GM10248 (cell line): ENCODE measurements around the gene RGP1.

Experiments used
- CTCF ChIA-PET: fragments of 300-600 bp; sonication (Branson Sonifier 250); formaldehyde crosslinking; extraction: SDS; loops from one replicate; lab custom pipeline; 2021; ENCODE audit warnings: antibody characterized with exemption; lab: Yijun Ruan, JAX
- POLR2A ChIA-PET: fragments of 350-650 bp; sonication (Branson Sonifier 250); formaldehyde crosslinking; extraction: SDS; loops from one replicate; lab custom pipeline; 2020; ENCODE audit warnings: antibody characterized with exemption; lab: Yijun Ruan, JAX
- DNase-seq: peaks from one replicate; pipeline ENCODE4 v3.0.0; 2012; ENCODE audit errors: extremely low spot score
- TF ChIP-seq, protein P1 (sequence below): IDR thresholded peaks from 2 replicates; pipeline ENCODE4 v1.5.1; 2012; ENCODE audit warnings: mild to moderate bottlenecking, low read depth; ENCODE audit errors: extremely low read depth, missing control alignments, control extremely low read depth

RGP1 gene

DNA sequence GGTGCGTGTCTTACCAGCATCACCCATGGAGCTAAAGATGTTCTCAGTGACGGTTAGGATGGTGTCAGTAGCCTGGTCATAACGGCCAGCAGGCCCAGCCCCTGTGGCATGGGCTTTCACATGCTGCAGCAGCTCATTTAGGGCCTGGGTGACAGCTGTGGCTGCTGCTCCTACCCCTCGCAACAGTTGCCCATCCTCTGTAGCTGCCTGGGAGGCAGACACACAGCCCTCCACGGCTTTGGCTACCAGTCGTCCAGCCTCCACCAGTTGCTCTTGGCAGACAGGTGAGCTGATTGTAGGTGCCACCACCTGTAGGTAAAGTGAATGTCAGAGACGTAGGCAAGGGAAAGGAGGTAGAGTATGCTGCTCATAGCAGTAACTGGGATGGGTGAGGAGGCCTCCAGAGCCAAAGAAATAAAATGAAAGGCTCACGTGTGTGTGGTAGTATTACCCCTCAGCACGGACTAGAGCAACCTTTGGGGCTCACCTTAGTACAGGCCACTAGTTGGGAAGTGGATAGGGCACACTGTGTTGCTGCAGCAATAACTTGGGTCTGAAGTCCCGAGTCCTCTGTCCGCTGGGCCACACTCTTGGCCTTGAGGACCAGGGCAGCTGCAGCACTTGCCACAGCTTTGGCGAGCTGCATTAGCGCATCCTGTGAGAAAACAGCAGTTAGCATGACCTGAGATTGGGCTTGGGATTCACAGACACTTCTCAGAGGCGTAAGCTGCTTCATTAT lies 31.8 kb upstream of the RGP1 start:
- TF ChIP-seq, protein P1, sequence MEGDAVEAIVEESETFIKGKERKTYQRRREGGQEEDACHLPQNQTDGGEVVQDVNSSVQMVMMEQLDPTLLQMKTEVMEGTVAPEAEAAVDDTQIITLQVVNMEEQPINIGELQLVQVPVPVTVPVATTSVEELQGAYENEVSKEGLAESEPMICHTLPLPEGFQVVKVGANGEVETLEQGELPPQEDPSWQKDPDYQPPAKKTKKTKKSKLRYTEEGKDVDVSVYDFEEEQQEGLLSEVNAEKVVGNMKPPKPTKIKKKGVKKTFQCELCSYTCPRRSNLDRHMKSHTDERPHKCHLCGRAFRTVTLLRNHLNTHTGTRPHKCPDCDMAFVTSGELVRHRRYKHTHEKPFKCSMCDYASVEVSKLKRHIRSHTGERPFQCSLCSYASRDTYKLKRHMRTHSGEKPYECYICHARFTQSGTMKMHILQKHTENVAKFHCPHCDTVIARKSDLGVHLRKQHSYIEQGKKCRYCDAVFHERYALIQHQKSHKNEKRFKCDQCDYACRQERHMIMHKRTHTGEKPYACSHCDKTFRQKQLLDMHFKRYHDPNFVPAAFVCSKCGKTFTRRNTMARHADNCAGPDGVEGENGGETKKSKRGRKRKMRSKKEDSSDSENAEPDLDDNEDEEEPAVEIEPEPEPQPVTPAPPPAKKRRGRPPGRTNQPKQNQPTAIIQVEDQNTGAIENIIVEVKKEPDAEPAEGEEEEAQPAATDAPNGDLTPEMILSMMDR = no peak
- DNase-seq = no peak
- ChIA-PET POLR2A (no interaction called here), CTCF (interaction anchor here (1.0 to 19.1 kb wide), 6 partner anchors 12 to 113 kb away, joined by 3 to 224 read pairs (median 4); partner anchors contain the start of genes CREB3 and TLN1)

DNA sequence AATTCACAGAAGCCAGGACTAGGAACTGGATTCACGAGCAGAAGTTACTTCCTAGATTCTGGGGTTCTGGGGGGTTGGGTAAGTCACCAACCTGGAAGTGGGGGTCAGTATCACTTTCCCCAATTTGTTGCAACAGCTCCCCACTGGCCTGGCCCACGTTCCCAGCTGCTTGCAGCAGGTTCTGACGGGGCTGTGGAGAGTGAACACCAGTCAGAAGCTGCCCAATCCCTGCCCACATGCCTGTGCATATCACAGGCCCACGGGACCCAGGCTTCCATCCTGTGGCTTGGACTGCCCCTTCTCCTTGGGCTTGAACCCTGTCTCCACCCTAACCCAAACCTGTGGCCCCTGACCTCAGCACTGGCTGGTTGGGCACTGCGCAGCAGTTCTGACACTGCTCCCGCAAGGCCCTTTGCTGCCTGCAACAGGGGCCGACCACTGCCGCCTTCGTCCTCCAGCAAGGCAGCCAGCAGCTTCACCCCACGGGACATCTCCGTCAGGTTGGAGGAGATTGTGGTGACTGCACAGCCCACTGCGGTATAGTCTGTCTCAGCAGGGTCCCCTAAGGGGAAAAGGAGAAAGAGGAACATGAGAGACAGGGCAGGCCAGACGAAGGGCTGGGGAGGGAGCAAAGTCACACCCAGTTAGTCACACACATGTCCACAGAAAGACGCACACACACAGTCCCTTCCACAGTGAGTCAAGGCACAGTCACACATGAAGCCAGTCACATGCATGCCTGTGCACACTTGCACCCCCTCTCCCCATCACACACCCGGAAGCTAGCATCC lies 30.2 kb upstream of the RGP1 start:
- ChIA-PET CTCF (interaction anchor here (8.5 to 19.1 kb wide), 2 partner anchors 11 to 23 kb away, joined by 72 to 224 read pairs; partner anchors contain the start of genes CREB3 and TLN1), POLR2A (no interaction called here)
- DNase-seq = no peak
- TF ChIP-seq, protein P1 = no peak

DNA sequence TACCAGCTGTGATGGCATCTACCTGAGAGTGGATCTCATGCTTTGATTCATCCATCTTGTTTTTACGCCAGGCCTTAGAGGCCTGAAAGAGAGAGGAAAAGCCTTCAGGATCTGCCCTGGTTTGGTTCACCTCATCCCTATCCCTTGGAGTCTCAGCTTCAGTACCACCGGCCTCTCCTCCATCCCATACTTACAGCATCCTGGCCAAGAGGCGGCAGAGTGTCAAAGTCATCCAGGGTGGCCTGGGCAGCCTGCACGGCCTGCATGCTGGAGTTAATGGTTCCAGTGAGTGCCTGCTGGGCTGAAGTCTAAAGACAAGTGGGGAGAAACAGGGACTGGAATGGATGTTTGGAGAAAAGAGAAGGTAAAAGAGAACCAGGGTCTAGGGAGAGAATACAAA lies 29.5 kb upstream of the RGP1 start:
- CTCF ChIA-PET = interaction anchor here (8.5 to 19.1 kb wide), 2 partner anchors 10 to 23 kb away, joined by 72 to 224 read pairs; partner anchors contain the start of genes CREB3 and TLN1

DNA sequence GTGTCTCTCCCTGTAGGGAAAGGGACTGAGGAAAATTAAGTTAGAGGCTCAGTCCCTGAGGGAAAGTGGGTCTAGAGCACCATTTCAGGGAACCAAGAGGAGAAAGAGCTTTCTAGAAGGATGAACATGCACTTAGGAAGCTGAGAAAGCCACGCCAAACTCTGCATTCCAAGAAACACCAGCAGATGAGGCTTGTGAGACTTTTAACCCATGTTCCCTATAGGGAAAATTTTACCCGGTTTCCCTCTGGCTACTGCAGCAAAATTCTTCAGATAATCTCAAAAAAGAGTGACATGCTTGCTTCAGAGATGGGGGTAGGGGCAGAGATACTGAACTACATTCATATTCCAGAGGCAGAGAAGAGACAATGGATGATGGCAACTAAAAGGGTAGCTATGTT lies 25.7 kb upstream of the RGP1 start:
- TF ChIP-seq, protein P1 = no peak
- DNase-seq = no peak
- POLR2A ChIA-PET = interaction anchor here (0.7 kb wide), 1 partner anchor 30 kb away, joined by 3 read pairs; no protein-coding TSS in a partner anchor

More for the DNA sequence above, 29.5 kb upstream of the RGP1 start:
- no peak for DNase-seq
- TF ChIP-seq, protein P1 = no peak
- POLR2A ChIA-PET = no interaction called here

DNA sequence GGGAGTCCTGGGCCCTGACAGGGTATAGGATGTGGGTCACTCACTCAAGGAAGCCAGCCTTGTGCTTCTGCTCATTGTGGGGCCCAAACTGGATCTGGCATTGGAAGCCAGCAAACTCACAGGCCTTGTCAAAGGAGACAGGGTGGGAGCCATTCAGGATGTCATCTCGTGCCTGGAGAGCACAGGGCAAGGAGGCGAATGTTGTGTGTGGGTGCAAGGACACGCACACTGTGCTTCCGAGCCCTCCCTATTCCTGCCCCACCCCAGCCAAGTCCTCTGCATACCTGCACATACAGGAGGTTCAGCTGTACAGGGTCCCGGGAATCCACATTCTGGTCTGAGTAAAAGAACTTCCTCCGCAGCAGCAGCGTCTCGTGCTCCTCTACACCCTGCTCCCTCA lies 25.2 kb upstream of the RGP1 start:
- ChIA-PET CTCF (interaction anchor here (1.0 to 11.0 kb wide), 4 partner anchors 18 to 28 kb away, joined by 3 to 134 read pairs (median 66); partner anchors contain the start of genes GBA2 and RGP1), POLR2A (no interaction called here)
- DNase-seq = no peak
- TF ChIP-seq, protein P1 = no peak

More for the DNA sequence above, 25.7 kb upstream of the RGP1 start:
- CTCF ChIA-PET = interaction anchor here (1.5 to 11.0 kb wide), 2 partner anchors 23 to 27 kb away, joined by 3 to 130 read pairs; no protein-coding TSS in a partner anchor

DNA sequence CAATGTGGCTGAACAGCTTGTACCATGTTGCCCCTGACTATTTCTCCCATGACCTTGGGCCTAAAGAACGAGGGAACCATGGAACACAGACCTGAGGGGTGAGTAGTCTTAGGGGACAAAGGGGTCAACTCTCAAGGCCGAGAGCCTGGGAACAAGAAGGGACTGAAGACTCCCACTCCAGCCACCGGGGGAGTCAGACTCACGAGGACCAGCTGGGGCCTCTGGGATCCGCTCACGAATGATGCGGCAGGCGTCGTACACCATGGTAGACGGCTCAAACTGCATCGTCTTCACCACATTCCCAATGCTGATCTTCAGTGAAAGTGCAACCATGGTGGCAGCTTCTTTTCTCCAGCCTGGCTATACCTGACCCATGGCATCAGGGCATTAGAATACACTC lies 23.7 kb upstream of the RGP1 start:
- no peak for DNase-seq
- ChIA-PET POLR2A (interaction anchor here (1.7 kb wide), 1 partner anchor 29 kb away, joined by 4 read pairs; no protein-coding TSS in a partner anchor), CTCF (interaction anchor here (0.9 to 11.0 kb wide), 7 partner anchors 11 to 826 kb away, joined by 3 to 134 read pairs (median 5); partner anchors contain the start of genes GBA2 and RGP1)
- TF ChIP-seq, protein P1 = no peak
